CD4-positive, alpha-beta T cell (primary cell): ENCODE data around the gene PCDHGB1. TPM values are rescaled to one million over a fixed set of nuclear protein-coding genes. Genes with fewer than 3 reads are reported as not detected.
"Not testable (repeated sequence)": the region's sequence is repeated elsewhere in the genome, so short reads cannot be mapped to it uniquely, and the experiment has no call there.

Experiments used
- ATAC-seq: fragments of 200-7000 bp; cut with Tn5 transposase; one replicate; pipeline ENCODE4 v1.10.0; 2022; ENCODE audit warnings: mild to moderate bottlenecking; ENCODE audit not compliant: poor library complexity
- CTCF ChIA-PET: fragments of 350-600 bp; sonication (Branson Sonifier 250); formaldehyde crosslinking; loops from one replicate; lab custom pipeline; 2021; ENCODE audit warnings: antibody characterized with exemption, inconsistent platforms; lab: Charles Lee
- POLR2A ChIA-PET: fragments of 350-600 bp; sonication (Branson Sonifier 250); formaldehyde crosslinking; loops from one replicate; lab custom pipeline; 2021; ENCODE audit warnings: antibody characterized with exemption, inconsistent platforms; lab: Charles Lee
- DNase-seq, 14 experiments: peaks; one replicate each; pipeline ENCODE4 v3.0.0-alpha.2; 2013 to 2020; ENCODE audit warnings: mixed read lengths in 2 of 14
- H3K27ac ChIP-seq, 2 donors: one replicate each; pipeline versions ENCODE4 v1.5.1 to v1.7.0; 2013; ENCODE audit warnings: low read length in 2 of 2, low read depth in 1 of 2, mild to moderate bottlenecking in 1 of 2
- H3K27me3 ChIP-seq, 2 experiments: 1 replicate in 1 of 2; 2 replicates in 1 of 2; pipeline versions ENCODE4 v1.6.1 to v1.7.0; 2013; ENCODE audit warnings: low read length in 2 of 2, control low read depth in 1 of 2, mild to moderate bottlenecking in 1 of 2, moderate library complexity in 1 of 2; ENCODE audit not compliant: insufficient read depth in 2 of 2, control insufficient read depth in 1 of 2
- H3K36me3 ChIP-seq: one replicate; pipeline ENCODE4 v1.6.1; 2013; ENCODE audit warnings: low read length, control low read depth; ENCODE audit not compliant: insufficient read depth
- H3K4me1 ChIP-seq: one replicate; pipeline ENCODE4 v1.6.1; 2013; ENCODE audit warnings: low read length, control low read depth; ENCODE audit not compliant: insufficient read depth
- H3K4me3 ChIP-seq: one replicate; pipeline ENCODE4 v1.5.1; 2013; ENCODE audit warnings: mild to moderate bottlenecking, low read length, moderate library complexity
- H3K9me3 ChIP-seq, 2 experiments: 1 replicate in 1 of 2; 2 replicates in 1 of 2; pipeline versions ENCODE4 v1.6.1 to v1.7.0; 2013; ENCODE audit warnings: low read length in 2 of 2, mild to moderate bottlenecking in 2 of 2, control low read depth in 1 of 2, moderate library complexity in 1 of 2; ENCODE audit not compliant: control insufficient read depth in 1 of 2, insufficient read depth in 1 of 2
- H3K27ac Mint-ChIP-seq: one replicate; pipeline ENCODE4 v1.8.0; 2020; ENCODE audit warnings: mixed read lengths
- H3K27me3 Mint-ChIP-seq: one replicate; pipeline ENCODE4 v1.8.0; 2021; ENCODE audit warnings: mixed read lengths
- H3K36me3 Mint-ChIP-seq: one replicate; pipeline ENCODE4 v1.8.0; 2021; ENCODE audit warnings: low read depth, mixed read lengths
- H3K4me1 Mint-ChIP-seq: one replicate; pipeline ENCODE4 v1.8.0; 2021; ENCODE audit warnings: low read depth, mixed read lengths
- H3K4me3 Mint-ChIP-seq: one replicate; pipeline ENCODE4 v1.8.0; 2020; ENCODE audit warnings: mild to moderate bottlenecking, mixed read lengths
- H3K9me3 Mint-ChIP-seq: one replicate; pipeline ENCODE4 v1.8.0; 2020; ENCODE audit warnings: mixed read lengths
- intact Hi-C, 2 experiments: fragments of 100-400 bp; cut with DNase I in 1 of 2; cut with micrococcal nuclease in 1 of 2; formaldehyde crosslinking; loops; one replicate each; pipeline versions ENCODE4 v1.15.1 to v1.9.0; 2023 to 2025; cut with DNase I, micrococcal nuclease
- total RNA-seq, 174 experiments: library from RNA in 2 of 174; stranded (reverse) in 2 of 174; gene quantifications; one replicate each; pipeline ENCODE4 v1.2.3 and lab custom pipeline; 2021 to 2026
- TF ChIP-seq, protein P1 (sequence below): fragments of 200-600 bp; IDR thresholded peaks from one replicate; pipeline ENCODE4 v1.8.0; 2022; ENCODE audit warnings: antibody characterized with exemption, mild to moderate bottlenecking

PCDHGB1 gene
- total RNA-seq, 2 experiments from 2014 or later, result 0.05 TPM; not detected in 1

DNA sequence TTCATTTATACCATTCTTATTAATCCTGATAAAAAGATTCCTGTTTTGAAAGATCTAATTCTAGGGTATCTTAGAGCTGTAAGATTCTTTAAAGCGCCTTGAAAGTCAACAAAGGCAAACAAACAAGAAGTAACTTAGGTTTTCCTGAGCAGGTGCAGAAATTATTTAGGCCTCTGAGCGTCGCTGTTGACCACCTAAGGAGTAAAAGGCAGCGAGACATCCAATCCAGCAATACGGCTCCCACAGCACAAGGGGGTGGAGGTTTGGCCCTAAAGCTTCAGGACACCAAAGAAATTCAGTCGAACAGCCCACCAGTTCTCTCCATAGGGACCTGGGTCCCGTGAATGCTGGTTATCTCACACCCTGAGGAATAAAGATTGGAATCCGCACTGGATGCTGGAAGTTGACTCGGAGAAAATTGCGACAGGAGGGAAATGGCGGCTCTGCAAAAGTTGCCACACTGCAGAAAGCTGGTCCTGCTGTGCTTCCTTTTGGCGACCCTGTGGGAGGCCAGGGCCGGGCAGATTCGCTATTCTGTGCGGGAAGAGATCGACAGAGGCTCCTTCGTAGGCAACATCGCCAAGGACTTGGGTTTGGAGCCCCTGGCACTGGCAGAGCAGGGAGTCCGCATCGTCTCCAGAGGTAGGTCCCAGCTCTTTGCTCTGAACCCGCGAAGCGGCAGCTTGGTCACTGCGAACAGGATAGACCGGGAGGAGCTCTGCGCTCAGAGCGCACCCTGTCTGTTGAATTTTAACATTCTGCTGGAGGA, 11.2 kb upstream of the PCDHGB1 start, which contains the start of gene PCDHGA2:
PCDHGA2 (plus strand) TSS at position 223 of the 769 bp plus-strand sequence.
- POLR2A ChIA-PET, result interaction anchor here (1.9 kb wide), 1 partner anchor 18 kb away, joined by 7 read pairs; the partner anchor contains the start of gene TAF7

DNA sequence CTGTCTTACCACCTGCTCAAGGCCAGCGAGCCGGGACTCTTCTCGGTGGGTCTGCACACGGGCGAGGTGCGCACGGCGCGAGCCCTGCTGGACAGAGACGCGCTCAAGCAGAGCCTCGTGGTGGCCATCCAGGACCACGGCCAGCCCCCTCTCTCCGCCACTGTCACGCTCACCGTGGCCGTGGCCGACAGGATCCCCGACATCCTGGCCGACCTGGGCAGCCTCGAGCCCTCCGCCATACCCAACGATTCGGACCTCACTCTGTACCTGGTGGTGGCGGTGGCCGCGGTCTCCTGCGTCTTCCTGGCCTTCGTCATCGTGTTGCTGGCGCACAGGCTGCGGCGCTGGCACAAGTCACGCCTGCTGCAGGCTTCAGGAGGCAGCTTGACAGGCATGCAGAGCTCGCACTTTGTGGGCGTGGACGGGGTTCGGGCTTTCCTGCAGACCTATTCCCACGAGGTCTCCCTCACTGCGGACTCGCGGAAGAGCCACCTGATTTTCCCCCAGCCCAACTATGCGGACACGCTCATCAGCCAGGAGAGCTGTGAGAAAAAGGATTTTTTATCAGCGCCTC, 9.0 kb upstream of the PCDHGB1 start:
- H3K4me3 ChIP-seq, DNase-seq, H3K4me1 ChIP-seq, H3K4me1 Mint-ChIP-seq, H3K27ac Mint-ChIP-seq, H3K27ac ChIP-seq, ATAC-seq, POLR2A ChIA-PET, CTCF ChIA-PET, intact Hi-C loops, H3K36me3 ChIP-seq, H3K4me3 Mint-ChIP-seq: not testable (repeated sequence)
- peaks cover 55 to 62% of the 10 kb centered on the region in 2 experiments for H3K27me3 ChIP-seq
- H3K9me3 Mint-ChIP-seq, result peaks cover 28% of the 10 kb centered on the region
- H3K27me3 Mint-ChIP-seq, result peaks cover 88% of the 10 kb centered on the region
- H3K36me3 Mint-ChIP-seq, result peaks cover 54% of the 10 kb centered on the region
- peaks cover 47 to 64% of the 10 kb centered on the region in 2 experiments for H3K9me3 ChIP-seq

More for the DNA sequence above, 11.2 kb upstream of the PCDHGB1 start, which contains the start of gene PCDHGA2:
- peaks cover 45 to 66% of the 10 kb centered on the region in 2 experiments for H3K27me3 ChIP-seq
- no peak within 1 kb of the TSS for H3K27ac Mint-ChIP-seq
- DNase-seq, result peak in 2 of 14 experiments; percentile 6 to 21
- peaks cover 34 to 54% of the 10 kb centered on the region in 2 experiments for H3K9me3 ChIP-seq
- H3K27ac ChIP-seq, result no peak within 1 kb of the TSS
- intact Hi-C loops, result no loop called here
- H3K4me1 Mint-ChIP-seq, result no peaks in the 10 kb centered on the region
- CTCF ChIA-PET, result interaction anchor here (1.0 to 1.5 kb wide), 4 partner anchors 8 to 219 kb away, joined by 3 to 4 read pairs (median 4); partner anchors contain the start of genes PCDHGA1, PCDHGB1 and TAF7
- peaks cover 94% of the 10 kb centered on the region for H3K27me3 Mint-ChIP-seq
- H3K4me3 Mint-ChIP-seq, result no peak within 1 kb of the TSS
- TF ChIP-seq, protein P1, sequence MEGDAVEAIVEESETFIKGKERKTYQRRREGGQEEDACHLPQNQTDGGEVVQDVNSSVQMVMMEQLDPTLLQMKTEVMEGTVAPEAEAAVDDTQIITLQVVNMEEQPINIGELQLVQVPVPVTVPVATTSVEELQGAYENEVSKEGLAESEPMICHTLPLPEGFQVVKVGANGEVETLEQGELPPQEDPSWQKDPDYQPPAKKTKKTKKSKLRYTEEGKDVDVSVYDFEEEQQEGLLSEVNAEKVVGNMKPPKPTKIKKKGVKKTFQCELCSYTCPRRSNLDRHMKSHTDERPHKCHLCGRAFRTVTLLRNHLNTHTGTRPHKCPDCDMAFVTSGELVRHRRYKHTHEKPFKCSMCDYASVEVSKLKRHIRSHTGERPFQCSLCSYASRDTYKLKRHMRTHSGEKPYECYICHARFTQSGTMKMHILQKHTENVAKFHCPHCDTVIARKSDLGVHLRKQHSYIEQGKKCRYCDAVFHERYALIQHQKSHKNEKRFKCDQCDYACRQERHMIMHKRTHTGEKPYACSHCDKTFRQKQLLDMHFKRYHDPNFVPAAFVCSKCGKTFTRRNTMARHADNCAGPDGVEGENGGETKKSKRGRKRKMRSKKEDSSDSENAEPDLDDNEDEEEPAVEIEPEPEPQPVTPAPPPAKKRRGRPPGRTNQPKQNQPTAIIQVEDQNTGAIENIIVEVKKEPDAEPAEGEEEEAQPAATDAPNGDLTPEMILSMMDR, result no peak
- peaks cover 32% of the 10 kb centered on the region for H3K9me3 Mint-ChIP-seq
- ATAC-seq, result no peak
- H3K36me3 Mint-ChIP-seq, result peaks cover 56% of the 10 kb centered on the region
- no peaks in the 10 kb centered on the region for H3K4me1 ChIP-seq
- H3K4me3 ChIP-seq, result no peak within 1 kb of the TSS
- H3K36me3 ChIP-seq, result no peaks in the 10 kb centered on the region

DNA sequence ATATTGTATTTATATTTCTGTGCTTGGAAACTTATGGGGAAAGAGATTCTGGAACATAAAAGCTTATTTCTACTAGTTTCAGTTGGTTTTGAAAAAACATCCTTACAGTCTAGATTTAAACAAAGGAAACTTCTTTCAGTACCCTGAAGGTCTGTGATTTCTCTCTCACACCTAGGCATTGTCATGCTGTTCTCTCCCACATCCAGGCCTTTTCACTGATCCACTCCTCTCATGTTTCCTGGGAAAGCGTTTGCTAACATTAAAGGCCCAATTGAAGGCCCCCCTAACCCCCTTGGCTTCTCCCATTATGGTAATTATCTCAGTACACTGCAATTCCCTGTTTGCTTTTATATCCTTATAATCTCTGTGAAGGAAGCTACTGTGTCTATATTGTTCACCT, 7.1 kb upstream of the PCDHGB1 start:
- ATAC-seq (no peak), DNase-seq (no peak)
- H3K9me3 ChIP-seq, result peaks cover 46 to 58% of the 10 kb centered on the region in 2 experiments
- H3K27me3 ChIP-seq, result peaks cover 58 to 62% of the 10 kb centered on the region in 2 experiments
- CTCF ChIA-PET, result interaction anchor here (1.0 to 1.7 kb wide), 2 partner anchors 23 to 215 kb away, joined by 3 to 6 read pairs; partner anchors contain the start of gene TAF7
- H3K4me3 Mint-ChIP-seq, result no peak overlapping the region
- no peaks in the 10 kb centered on the region for H3K4me1 ChIP-seq
- no peak overlapping the region for H3K27ac Mint-ChIP-seq
- TF ChIP-seq, protein P1, result no peak
- no peak overlapping the region for H3K27ac ChIP-seq
- H3K4me3 ChIP-seq, result no peak overlapping the region
- H3K9me3 Mint-ChIP-seq, result peaks cover 18% of the 10 kb centered on the region
- H3K27me3 Mint-ChIP-seq, result peaks cover 87% of the 10 kb centered on the region
- POLR2A ChIA-PET, result no interaction called here
- peaks cover 45% of the 10 kb centered on the region for H3K36me3 Mint-ChIP-seq
- intact Hi-C loops, result no loop called here
- no peaks in the 10 kb centered on the region for H3K36me3 ChIP-seq
- no peaks in the 10 kb centered on the region for H3K4me1 Mint-ChIP-seq
